Duodenal mucosa (tissue), 2 donors: ENCODE data around the gene SIGLEC9.
"Not testable (repeated sequence)": the region's sequence is repeated elsewhere in the genome, so short reads cannot be mapped to it uniquely, and the experiment has no call there.

ENCODE experiments used
- H3K27ac ChIP-seq: one replicate; pipeline ENCODE4 v1.7.0; 2013; ENCODE audit warnings: low read depth, low read length
- H3K27me3 ChIP-seq, 2 donors: one replicate each; pipeline ENCODE4 v1.7.0; 2013; ENCODE audit warnings: low read length in 2 of 2, control low read depth in 1 of 2; ENCODE audit not compliant: insufficient read depth in 2 of 2, control insufficient read depth in 1 of 2
- H3K36me3 ChIP-seq, 2 donors: one replicate each; pipeline ENCODE4 v1.7.0; 2013; ENCODE audit warnings: low read length in 2 of 2, control low read depth in 1 of 2; ENCODE audit not compliant: insufficient read depth in 2 of 2, control insufficient read depth in 1 of 2
- H3K4me1 ChIP-seq, 2 donors: one replicate each; pipeline ENCODE4 v1.7.0; 2013; ENCODE audit warnings: low read length in 2 of 2, control low read depth in 1 of 2; ENCODE audit not compliant: insufficient read depth in 2 of 2, control insufficient read depth in 1 of 2
- H3K4me3 ChIP-seq, 2 donors: one replicate each; pipeline ENCODE4 v1.7.0; 2013; ENCODE audit warnings: low read length in 2 of 2, low read depth in 1 of 2
- H3K9ac ChIP-seq, 2 donors: one replicate each; pipeline ENCODE4 v1.7.0; 2013; ENCODE audit warnings: low read length in 2 of 2, low read depth in 1 of 2
- H3K9me3 ChIP-seq, 2 donors: one replicate each; pipeline ENCODE4 v1.7.0; 2013; ENCODE audit warnings: low read length in 2 of 2, control low read depth in 1 of 2; ENCODE audit not compliant: control insufficient read depth in 1 of 2

Gene SIGLEC9

DNA sequence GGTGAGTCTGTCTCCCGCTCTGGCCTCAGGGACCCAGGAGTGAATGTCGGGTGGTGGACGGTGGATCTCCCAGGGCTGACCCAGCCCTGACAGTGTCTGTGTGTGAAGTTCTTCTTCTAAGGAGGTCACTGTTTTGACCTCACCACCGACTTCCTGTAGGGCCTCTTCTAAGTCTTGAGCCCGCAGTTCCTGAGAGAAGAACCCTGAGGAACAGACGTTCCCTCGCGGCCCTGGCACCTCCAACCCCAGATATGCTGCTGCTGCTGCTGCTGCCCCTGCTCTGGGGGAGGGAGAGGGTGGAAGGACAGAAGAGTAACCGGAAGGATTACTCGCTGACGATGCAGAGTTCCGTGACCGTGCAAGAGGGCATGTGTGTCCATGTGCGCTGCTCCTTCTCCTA is 17.4 kb downstream of the SIGLEC9 start, which contains the start of gene SIGLEC7:
Gene SIGLEC7 (plus strand): TSS at position 183 of the 400 bp plus-strand sequence. CDS start 69 bp downstream, at position 252.
- no peaks in the 10 kb centered on the region for H3K4me1 ChIP-seq
- no peaks in the 10 kb centered on the region for H3K36me3 ChIP-seq
- H3K9ac ChIP-seq: no peak within 1 kb of the TSS
- H3K27ac ChIP-seq: no peak within 1 kb of the TSS
- H3K4me3 ChIP-seq: no peak within 1 kb of the TSS
- no peaks in the 10 kb centered on the region for H3K9me3 ChIP-seq
- H3K27me3 ChIP-seq: no peaks in the 10 kb centered on the region

DNA sequence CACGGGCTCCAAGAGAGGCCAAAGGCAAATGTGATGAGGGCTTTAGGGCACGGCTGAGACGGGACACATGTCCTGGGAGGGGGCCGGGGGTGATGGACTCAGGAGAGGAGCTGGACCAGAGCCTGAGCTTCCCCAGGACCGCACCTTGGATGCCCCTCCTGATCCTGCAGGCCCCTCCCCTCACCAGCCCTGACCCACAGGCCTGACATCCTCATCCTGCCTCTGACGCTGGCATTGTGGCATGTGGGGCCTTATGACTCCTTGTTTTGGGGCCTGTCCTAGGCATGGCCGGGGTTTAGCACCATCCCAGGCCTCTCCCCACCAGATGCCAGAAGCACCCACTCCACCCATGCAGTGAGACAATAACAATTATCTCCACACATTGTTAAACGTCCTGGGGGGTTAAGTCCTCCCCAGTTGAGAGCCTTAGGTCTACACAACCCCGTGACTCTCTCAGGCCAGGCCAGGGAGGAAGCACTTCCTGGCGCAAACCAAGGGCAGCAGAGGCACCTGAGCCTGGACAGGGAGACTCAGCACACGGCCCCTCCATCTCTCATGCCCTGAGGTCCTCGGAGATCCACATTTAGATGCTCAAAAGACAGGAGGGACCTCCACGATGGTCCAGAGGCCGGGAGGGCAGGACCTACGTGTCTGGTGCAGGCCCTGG is 18.2 kb downstream of the SIGLEC9 start:
- H3K4me3 ChIP-seq, H3K4me1 ChIP-seq, H3K27me3 ChIP-seq, H3K9me3 ChIP-seq, H3K36me3 ChIP-seq, H3K9ac ChIP-seq, H3K27ac ChIP-seq: not testable (repeated sequence)

DNA sequence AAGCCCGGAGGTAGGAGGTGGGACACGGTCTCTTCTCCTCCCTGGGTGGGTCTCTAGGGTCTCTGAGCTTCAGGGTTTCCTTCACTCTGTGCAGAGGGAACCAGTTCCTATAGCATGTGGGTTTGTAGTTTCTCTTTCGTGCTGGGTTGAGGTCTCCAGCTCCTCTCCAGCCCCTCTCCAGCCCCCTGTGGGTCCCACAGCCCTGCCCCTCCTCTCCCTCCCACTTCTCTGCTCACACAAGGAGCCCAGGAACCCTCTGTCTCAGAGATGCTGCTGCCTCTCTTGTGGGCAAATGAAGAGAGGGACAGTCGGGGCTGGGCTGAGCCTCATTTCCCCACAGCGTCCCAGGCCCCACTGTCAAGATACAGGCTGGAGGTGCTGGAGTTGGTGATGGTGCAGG is 18.8 kb downstream of the SIGLEC9 start:
- Histone ChIP-seq H3K4me3 (peak overlapping the region in 1 of 2 donors; percentile 8), H3K27me3 (no peaks in the 10 kb centered on the region), H3K4me1 (no peaks in the 10 kb centered on the region), H3K36me3 (no peaks in the 10 kb centered on the region), H3K9me3 (no peaks in the 10 kb centered on the region), H3K27ac (no peak overlapping the region), H3K9ac (no peak overlapping the region)

- no peaks in the 10 kb centered on the region for H3K36me3 ChIP-seq
- H3K4me1 ChIP-seq: no peaks in the 10 kb centered on the region
- H3K9ac ChIP-seq: no peak overlapping the region
- no peak overlapping the region for H3K27ac ChIP-seq
- H3K4me3 ChIP-seq: no peak overlapping the region
- H3K9me3 ChIP-seq: no peaks in the 10 kb centered on the region
- H3K27me3 ChIP-seq: no peaks in the 10 kb centered on the region
Measured at GRCh38 chr19:51144482-51145045, 19.9 kb downstream of the SIGLEC9 start.

DNA sequence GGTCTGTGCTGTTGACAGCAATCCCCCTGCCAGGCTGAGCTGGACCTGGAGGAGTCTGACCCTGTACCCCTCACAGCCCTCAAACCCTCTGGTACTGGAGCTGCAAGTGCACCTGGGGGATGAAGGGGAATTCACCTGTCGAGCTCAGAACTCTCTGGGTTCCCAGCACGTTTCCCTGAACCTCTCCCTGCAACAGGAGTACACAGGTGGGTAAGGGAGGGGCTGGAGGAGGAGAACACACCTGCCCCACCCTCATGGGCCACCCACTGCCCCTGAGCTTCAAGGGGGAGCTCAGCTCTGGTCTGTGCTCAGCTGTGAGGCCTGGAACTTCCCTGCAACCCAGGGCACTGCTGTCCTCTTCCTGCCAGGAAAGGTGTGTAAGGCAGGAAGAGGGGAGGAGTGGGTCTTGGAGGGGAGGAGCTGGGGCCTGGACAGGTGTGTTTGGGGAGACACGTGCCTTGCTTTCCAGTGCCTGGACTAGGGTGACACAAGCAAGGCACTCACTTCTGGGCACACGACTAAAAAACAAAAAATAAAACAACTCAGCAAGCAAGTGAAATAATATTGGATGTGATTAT is 21.3 kb downstream of the SIGLEC9 start:
- Histone ChIP-seq H3K9me3 (no peaks in the 10 kb centered on the region), H3K4me1 (no peaks in the 10 kb centered on the region), H3K36me3 (no peaks in the 10 kb centered on the region), H3K9ac (no peak overlapping the region), H3K4me3 (no peak overlapping the region), H3K27ac (no peak overlapping the region), H3K27me3 (no peaks in the 10 kb centered on the region)

- no peaks in the 10 kb centered on the region for H3K27me3 ChIP-seq
- no peaks in the 10 kb centered on the region for H3K36me3 ChIP-seq
- no peak overlapping the region for H3K9ac ChIP-seq
- H3K4me3 ChIP-seq: no peak overlapping the region
- H3K27ac ChIP-seq: no peak overlapping the region
- H3K9me3 ChIP-seq: no peaks in the 10 kb centered on the region
- no peaks in the 10 kb centered on the region for H3K4me1 ChIP-seq
Measured at GRCh38 chr19:51146751-51147150, 22.0 kb downstream of the SIGLEC9 start.

DNA sequence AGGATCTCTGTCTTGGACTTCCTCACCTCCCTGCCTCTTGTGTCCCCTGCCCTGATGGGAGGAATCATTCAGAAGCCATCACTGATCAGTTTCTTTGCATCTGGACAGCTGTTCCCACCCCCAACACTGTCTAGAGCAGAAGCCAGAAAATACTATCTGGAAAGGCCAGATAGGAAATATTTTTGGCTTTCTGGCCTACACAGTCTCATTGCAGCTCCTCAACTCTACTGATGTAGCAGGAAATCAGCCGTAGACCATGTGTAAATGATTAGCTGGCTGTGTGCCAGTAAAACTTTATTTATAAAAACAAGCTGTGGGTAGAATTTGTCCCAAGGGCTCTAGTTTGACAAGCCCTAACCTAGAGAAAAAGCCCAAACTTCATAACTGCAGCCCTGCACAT is 23.0 kb downstream of the SIGLEC9 start:
- H3K4me1 ChIP-seq: no peaks in the 10 kb centered on the region
- H3K27ac ChIP-seq: no peak overlapping the region

DNA sequence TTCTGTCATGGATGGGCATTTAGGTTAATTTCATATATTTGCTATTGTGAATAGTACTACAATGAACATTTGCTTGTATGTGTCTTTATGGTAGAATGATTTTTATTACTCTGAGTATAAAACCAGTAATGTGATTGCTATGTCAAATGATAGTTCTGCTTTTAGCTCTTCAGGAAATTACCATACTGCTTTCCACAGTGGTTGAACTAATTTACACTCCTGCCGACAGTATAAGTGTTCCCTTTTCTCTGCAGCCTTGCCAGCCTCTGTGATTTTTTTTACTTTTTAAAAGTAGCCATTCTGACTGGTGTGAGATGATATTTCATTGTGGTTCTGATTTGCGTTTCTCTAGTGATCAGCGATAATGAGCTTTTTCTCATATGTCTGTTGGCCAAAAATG is 23.9 kb downstream of the SIGLEC9 start:
- Histone ChIP-seq H3K9ac (no peak overlapping the region), H3K4me1 (no peaks in the 10 kb centered on the region), H3K36me3 (no peaks in the 10 kb centered on the region), H3K27ac (no peak overlapping the region), H3K9me3 (no peaks in the 10 kb centered on the region), H3K4me3 (no peak overlapping the region), H3K27me3 (no peaks in the 10 kb centered on the region)

More for the DNA sequence above, 23.0 kb downstream of the SIGLEC9 start:
- Histone ChIP-seq H3K9ac (no peak overlapping the region), H3K36me3 (no peaks in the 10 kb centered on the region), H3K9me3 (no peaks in the 10 kb centered on the region), H3K27me3 (no peaks in the 10 kb centered on the region), H3K4me3 (no peak overlapping the region)

- Histone ChIP-seq H3K27me3 (no peaks in the 10 kb centered on the region), H3K4me1 (no peaks in the 10 kb centered on the region), H3K4me3 (no peak overlapping the region), H3K9me3 (no peaks in the 10 kb centered on the region), H3K27ac (no peak overlapping the region), H3K36me3 (no peaks in the 10 kb centered on the region), H3K9ac (no peak overlapping the region)
Measured at GRCh38 chr19:51150627-51151026, 25.9 kb downstream of the SIGLEC9 start.

- Histone ChIP-seq H3K9ac (no peak overlapping the region), H3K36me3 (no peaks in the 10 kb centered on the region), H3K27ac (no peak overlapping the region), H3K27me3 (peaks cover 0 to 6% of the 10 kb centered on the region in 2 donors), H3K4me3 (no peak overlapping the region), H3K9me3 (no peaks in the 10 kb centered on the region), H3K4me1 (no peaks in the 10 kb centered on the region)
Measured at GRCh38 chr19:51156710-51157109, 32.0 kb downstream of the SIGLEC9 start.
